ENCODE data around the gene RABGAP1L. TPM values are rescaled to one million over a fixed set of nuclear protein-coding genes. Genes with fewer than 3 reads are reported as not detected.
A peak's percentile ranks its signal among the peaks of the same experiment; 100 is the strongest.

Gene RABGAP1L
- total and polyA plus RNA-seq, 10 of the 15 experiments (the other 5 are each of a cell fraction or from before 2014, with no cell fraction given): 5.8 to 194 (median 113) TPM

- TF ChIP-seq ATF7 (IDR thresholded peaks at IDR 0.05; ENCODE audit: low read depth) (no peak), ZBED1 (IDR thresholded peaks at IDR 0.05; ENCODE audit: borderline replicate concordance) (no peak), MEF2A (IDR thresholded peaks at IDR 0.05; ENCODE audit: insufficient read depth, low read depth, low read length) (peak; percentile 53; the same call in 1 of the 2 replicates), KDM1A (IDR thresholded peaks at IDR 0.05; ENCODE audit: borderline replicate concordance) (no peak), ZBTB40 (IDR thresholded peaks at IDR 0.05; ENCODE audit: borderline replicate concordance) (no peak), ZNF274 (IDR thresholded peaks at IDR 0.05; ENCODE audit: insufficient read depth, insufficient read length) (no peak), RUNX3 (IDR thresholded peaks at IDR 0.05; ENCODE audit: low read length) (peak; percentile 97), ZNF217 (IDR thresholded peaks at IDR 0.05) (peak; percentile 73), BRCA1 (IDR thresholded peaks at IDR 0.05; ENCODE audit: low read depth, low read length) (no peak), IRF5 (IDR thresholded peaks at IDR 0.05; ENCODE audit: borderline replicate concordance) (no peak), TBL1XR1 (IDR thresholded peaks at IDR 0.05; ENCODE audit: low read depth, low read length) (peak; percentile 52; the same call in 1 of the 2 replicates), CHD2 (IDR thresholded peaks at IDR 0.05; ENCODE audit: borderline replicate concordance, low read depth, low read length) (no peak)
Observed at GRCh38 chr1:174786760-174787159, 627.4 kb downstream of the RABGAP1L start (continued).

All from GM12878 (cell line).